Activated CD4-positive, CD25-positive, alpha-beta regulatory T cell (primary cell): ENCODE data around the gene ATP5PB.

Experiments used
- DNase-seq, 4 experiments: peaks; one replicate each; lab custom pipeline; 2025; lab: John Stamatoyannopoulos, UW

ATP5PB gene

DNA sequence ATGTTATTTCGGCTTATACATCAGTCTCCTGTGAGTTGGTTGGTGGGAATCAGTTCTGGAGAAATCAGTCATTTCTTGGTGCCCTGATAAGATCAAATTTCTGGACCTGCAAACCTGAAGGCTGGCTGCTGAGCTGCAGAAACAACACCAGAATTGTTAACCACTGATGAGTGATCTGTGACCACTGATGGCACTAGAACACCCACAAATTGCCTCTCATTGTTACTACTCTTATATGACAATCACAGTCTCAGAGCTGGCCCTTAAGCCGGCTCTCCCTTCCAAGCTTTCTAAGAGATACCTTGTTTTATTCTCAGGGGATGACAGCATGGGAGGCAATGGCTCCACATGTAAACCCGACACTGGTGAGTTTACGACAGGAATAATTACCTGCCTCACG is 26.4 kb downstream of the ATP5PB start:
- no peak for DNase-seq

DNA sequence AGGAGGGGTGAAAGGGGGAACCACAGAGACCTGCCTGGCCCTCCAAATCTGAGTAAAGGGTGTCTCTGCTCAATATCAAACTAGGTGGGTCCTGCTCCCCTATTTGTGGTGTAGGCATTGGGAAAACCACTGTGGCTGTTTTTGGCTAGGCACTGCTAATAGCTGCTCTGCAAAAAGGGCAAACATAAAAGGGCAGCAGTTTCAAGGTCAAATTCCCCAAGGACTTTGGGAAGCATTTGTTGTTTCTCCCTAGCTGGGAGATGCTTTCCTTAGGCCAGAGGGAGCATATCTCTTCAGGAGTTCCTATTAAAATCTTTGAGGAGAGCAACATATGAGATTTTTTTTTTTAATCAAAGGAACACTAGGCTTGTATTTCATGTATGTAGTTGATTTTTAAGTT is 26.9 kb downstream of the ATP5PB start:
- DNase-seq, result no peak

DNA sequence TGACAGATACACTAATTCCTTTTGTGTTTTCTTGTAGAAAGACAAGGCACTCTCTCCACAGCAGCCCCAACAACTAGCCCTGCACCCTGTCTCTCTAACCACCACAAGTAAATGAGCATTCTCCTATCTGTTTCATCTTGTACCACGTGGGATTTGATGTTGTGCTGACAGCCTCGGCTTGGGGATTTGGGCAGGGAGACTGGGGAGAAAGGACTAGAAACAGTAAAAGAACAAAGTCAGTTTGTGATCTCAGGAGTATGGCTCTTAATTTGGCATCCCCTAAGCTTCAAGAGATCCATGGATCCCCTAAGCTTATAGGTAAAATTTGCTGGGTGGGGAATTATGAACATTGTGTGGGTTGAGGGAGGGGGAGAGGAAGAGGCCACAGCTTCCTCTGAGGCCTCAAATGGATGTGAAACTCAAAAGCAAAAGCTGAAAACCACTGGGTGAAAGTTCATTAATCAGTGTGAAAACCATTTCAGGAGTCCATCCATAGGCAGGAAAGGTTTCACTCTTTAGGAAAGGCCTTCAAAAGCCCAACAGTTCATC is 27.6 kb downstream of the ATP5PB start:
- no peak for DNase-seq

DNA sequence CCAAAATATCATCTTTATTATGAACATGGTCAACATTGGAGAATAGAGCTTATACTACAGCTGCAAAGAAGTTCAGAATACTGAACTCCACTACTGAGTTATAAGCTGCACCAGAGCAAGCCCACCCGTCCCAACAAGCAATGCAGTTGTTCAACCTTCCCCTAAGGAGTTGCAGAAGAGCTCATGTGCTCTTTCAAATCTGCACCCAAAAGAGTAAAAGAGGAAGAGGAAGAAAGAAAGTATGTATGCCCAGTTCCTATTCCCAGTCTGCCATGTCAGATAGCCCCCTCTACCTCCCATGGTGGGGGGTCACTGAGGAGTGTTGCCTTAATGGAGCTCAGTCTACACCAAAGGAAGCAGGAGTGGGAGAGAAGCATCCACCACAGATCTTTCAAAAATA is 31.4 kb downstream of the ATP5PB start:
- DNase-seq, result no peak

DNA sequence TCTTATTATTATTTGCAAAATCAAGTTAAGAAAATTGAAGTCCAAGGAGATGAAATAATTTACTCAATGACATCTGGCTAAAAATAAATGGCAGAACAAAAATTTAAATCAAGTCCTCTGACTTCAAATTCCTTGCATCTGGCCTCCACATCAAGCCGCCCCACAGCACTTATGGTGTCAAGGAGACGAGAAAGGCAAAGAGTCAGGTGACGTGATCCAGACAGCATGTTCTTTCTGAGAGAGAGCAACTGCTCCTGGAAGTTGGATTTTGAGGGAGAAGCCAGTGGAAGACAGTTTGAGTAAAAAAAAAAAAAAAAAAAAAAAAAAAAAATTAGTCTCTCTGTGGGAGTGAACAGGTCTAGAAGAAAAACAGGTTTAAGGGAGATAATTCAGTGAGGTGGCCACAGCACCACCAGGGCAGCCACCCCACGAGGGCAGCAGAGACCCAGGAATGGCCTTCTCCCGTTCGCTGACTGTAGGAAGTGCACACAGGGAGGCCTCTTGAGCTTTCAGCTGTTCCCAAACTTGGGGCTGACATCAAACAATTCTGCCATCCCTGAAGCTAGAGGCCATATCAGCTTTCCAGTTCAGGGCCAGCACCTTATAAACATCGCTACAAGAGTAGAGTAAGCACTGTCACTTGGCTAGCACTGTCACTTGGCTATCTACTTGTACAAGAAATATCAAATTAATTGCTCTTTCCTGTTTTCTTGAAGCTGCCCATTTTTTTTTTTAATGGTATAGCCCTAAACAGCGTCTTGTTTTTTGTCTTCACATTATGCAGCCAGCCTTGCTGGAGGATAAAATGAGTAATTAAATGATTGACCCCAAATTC is 32.3 kb downstream of the ATP5PB start:
- DNase-seq, result peak in 2 of 4 experiments; percentile 35 to 38

DNA sequence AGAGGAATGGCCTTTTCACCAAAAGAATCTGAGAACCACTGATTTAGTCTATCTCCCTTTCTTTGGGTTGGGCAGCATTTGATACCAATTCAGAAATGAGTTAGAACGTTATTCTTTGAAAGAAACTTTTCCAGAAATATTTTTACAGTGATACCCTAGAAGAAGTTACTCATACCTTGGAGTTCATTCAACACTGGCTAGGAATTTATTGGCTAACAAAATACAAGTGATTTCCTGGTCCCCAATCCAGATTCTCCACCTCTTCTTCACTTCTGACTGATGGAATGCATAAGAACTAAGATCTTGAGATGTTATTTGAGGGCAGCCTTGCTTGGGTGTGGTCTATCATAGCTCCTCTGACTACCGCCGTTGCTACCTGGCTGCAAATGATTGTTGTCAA is 33.9 kb downstream of the ATP5PB start:
- DNase-seq, result no peak

DNA sequence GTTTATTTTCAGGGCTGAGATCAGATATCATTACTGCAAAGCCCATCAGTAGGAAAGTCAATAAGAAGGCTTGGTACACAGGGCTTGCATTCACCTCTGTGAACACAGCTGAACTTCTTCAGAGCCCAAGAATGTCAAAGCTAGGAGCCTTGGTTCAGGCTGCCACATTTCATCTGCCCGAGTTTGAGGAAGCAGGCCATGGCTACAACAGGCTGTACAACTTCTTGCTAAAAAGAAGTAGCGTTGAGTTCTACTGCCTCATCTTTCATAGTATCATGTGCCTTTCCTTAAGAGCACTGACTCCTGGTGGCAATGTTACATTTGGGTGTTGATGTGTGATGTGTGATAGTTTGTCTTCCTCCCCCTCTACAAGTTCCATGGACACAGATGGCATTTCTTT is 34.6 kb downstream of the ATP5PB start:
- no peak for DNase-seq

DNA sequence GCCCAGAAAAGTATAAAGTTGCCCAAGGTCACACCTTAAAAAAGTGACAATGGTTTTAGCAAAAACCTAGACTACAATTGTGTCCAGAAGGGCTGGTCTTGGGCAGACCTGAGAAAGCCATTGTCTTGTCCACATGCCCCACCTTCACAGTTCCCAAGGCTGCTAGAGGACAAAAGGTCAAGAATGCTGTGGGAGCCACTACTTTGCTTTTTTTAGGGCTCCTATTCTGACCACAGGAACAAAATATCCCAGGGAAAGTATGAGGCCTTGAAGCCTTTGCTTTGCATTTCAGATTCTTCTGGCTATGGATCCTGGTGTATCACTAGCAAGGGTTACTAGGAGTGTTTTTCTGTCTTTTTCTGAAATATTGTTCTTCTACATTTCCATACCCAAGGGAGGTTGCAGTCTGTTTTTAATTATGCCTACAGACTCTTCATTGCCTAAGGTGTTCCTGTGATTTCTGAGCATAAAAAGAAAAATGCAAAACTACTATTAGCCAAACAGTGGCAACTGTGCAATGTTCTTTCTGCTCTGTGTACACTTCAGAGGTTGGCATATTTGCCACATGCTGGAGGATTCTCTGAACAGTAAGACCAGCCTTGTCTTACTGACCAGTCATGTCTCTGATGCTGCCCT is 35.2 kb downstream of the ATP5PB start:
- DNase-seq, result no peak

GRCh38 chr1:111486431-111486830 is 37.2 kb downstream of the ATP5PB start:
- DNase-seq, result no peak

- DNase-seq, result no peak
Observed at GRCh38 chr1:111487133-111487532, 37.9 kb downstream of the ATP5PB start.

DNA sequence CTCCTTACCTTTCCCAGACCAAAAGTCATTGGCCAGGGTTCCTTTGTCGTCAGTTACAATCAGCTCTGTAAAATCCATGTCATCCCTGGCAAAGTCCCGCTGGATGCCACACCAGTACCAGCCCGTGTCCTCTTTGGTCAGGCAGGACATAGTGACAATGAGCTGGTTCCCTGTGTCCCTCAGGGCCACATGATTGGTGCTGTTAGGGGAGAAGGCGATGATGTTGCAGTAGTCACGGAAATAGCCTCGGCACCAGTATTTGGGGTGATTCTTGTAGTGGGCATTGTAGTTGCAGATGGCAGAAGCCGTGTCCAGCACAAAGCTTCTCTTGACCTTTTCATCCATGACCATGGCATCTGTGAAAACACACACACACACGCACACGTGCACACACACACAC is 39.4 kb downstream of the ATP5PB start:
- no peak for DNase-seq

DNA sequence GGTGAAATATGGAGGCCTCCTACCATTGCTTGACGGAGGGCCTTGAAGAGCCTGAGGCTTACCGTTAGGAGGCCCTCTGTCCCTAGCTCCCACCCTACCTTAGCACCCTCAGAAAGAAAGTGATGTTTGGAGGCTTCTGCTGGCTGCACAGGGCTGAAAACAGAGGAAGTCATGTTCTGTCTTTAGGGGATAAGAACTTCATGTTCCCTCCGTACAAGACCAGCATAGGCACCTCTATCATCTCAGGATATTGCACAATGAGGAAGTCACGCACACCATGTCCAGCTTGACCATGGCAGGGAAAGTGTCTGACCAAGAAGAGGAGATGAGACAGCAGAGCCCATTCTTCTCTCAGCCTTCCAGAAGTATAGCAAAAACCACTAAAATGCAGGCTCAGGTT is 40.3 kb downstream of the ATP5PB start:
- DNase-seq, result no peak

- no peak for DNase-seq
Observed at GRCh38 chr1:111490220-111490619, 41.0 kb downstream of the ATP5PB start.

- DNase-seq, result no peak
Observed at GRCh38 chr1:111491070-111491469, 41.8 kb downstream of the ATP5PB start.

GRCh38 chr1:111496398-111496797 is 47.1 kb downstream of the ATP5PB start:
- no peak for DNase-seq

- no peak for DNase-seq
Observed at GRCh38 chr1:111497592-111497991, 48.3 kb downstream of the ATP5PB start.

DNA sequence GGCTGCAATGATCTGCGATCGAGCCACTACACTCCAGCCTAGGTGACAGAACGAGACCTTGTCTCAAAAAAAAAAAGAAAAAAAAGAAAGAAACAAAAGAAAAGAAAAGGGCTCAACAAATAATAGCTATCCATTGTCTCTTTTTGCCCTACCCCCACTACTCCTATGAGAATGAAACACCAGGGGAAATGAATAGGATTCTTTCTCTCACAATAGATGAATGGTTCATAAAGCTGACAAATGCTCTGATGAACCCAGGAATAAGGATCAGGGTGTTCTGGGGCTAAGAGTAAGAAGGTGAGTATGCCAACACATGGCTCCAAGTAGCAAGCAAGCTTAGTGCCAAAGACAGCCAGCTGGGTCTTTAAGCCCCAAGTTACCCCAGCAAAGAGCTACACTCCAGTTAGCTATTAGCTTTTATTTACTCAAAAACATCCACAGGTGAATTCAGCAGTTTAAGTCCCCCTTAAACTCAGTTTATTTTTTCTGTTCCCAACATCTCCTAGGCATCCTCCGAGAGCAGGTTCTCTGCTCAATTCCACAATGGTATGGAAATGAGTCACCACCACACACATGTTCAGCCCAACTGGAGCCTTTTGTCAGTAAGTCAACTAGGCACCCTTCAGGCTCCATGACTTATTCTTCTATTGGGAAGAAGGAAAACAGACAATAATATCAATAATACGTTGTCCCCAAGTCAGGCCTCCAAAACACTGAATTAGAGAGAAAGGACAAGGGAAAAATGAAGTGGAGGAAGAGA is 49.9 kb downstream of the ATP5PB start:
- DNase-seq, result no peak

- no peak for DNase-seq
Observed at GRCh38 chr1:111501645-111502044, 52.4 kb downstream of the ATP5PB start.

- no peak for DNase-seq
Observed at GRCh38 chr1:111503585-111504060, 54.4 kb downstream of the ATP5PB start, which contains the start of the genes ADORA3 and TMIGD3. ADORA3 (minus strand) TSS chr1:111503633; CDS start chr1:111503354, 279 bp downstream. TMIGD3 (minus strand) TSS chr1:111503633; CDS start chr1:111503354, 279 bp downstream.

- DNase-seq, result no peak
Observed at GRCh38 chr1:111504097-111504496, 54.8 kb downstream of the ATP5PB start.

- DNase-seq, result no peak
Observed at GRCh38 chr1:111505641-111506119, 56.4 kb downstream of the ATP5PB start.

GRCh38 chr1:111506561-111506960 is 57.3 kb downstream of the ATP5PB start:
- DNase-seq, result no peak
